ENCODE measurements around the gene ZNF280B.

DNA sequence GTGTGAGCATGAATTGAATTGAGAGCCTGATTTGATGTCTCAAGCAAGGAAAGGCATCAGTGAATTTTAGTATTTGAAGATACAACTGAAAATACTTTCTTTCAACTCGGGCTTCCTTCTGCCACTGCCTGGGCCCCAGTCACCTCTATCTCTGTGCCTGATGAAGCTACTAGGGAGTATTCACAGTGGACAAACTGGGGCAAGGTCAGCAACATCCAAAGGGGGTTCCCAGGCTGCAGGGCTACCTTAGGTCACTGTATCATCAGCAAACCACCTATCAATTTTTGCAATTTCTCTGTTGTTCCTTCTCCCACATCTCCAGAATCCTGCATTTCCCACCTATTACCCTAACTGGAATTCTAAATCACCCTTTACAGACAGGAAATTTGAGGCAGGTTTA is 40.4 kb upstream of the ZNF280B start:
- TF ChIP-seq, protein P1, sequence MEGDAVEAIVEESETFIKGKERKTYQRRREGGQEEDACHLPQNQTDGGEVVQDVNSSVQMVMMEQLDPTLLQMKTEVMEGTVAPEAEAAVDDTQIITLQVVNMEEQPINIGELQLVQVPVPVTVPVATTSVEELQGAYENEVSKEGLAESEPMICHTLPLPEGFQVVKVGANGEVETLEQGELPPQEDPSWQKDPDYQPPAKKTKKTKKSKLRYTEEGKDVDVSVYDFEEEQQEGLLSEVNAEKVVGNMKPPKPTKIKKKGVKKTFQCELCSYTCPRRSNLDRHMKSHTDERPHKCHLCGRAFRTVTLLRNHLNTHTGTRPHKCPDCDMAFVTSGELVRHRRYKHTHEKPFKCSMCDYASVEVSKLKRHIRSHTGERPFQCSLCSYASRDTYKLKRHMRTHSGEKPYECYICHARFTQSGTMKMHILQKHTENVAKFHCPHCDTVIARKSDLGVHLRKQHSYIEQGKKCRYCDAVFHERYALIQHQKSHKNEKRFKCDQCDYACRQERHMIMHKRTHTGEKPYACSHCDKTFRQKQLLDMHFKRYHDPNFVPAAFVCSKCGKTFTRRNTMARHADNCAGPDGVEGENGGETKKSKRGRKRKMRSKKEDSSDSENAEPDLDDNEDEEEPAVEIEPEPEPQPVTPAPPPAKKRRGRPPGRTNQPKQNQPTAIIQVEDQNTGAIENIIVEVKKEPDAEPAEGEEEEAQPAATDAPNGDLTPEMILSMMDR (IDR thresholded peaks at IDR 0.05; ENCODE audit: extremely low read depth in 1 of 2, insufficient read depth in 1 of 2, low read depth in 1 of 2, low read length in 2 of 2), result no peak
- TF ChIP-seq POLR2A (IDR thresholded peaks at IDR 0.05; ENCODE audit: low read depth, low read length) (no peak), POLR2AphosphoS5 (IDR thresholded peaks at IDR 0.05; ENCODE audit: insufficient read depth, low read depth, low read length) (no peak)
